Gastrocnemius medialis (tissue), 4 donors: ENCODE data around the gene GMIP.

Source experiments
- CTCF ChIP-seq, 5 experiments: fragments of 450-650 bp in 3 of 5; fragments of 200-600 bp in 2 of 5; sonication (generic) in 2 of 5; IDR thresholded peaks in 4 of 5; conservative IDR thresholded peaks in 1 of 5; 1 replicate in 4 of 5; 2 replicates in 1 of 5; pipeline ENCODE4 v1.5.1; 2016 to 2019; ENCODE audit warnings: antibody characterized with exemption in 5 of 5, mild to moderate bottlenecking in 3 of 5, moderate library complexity in 3 of 5
- POLR2A ChIP-seq, 2 donors: fragments of 450-650 bp; IDR thresholded peaks; one replicate each; pipeline ENCODE4 v1.6.1; 2017; ENCODE audit warnings: antibody characterized with exemption in 2 of 2, mild to moderate bottlenecking in 2 of 2, moderate library complexity in 2 of 2

- peak in 2 of 5 experiments; percentile 7 to 23 for TF ChIP-seq CTCF (IDR thresholded peaks at IDR 0.05 in 4 of 5, conservative IDR thresholded peaks at IDR 0.05 in 1 of 5)
- TF ChIP-seq POLR2A (IDR thresholded peaks at IDR 0.05), result no peak
Measured at GRCh38 chr19:19644054-19644388, 564 bp upstream of the GMIP start.
